GM23248 (cell line): ENCODE data around the gene PARP11. TPM values are rescaled to one million over a fixed set of nuclear protein-coding genes. Genes with fewer than 3 reads are reported as not detected.

Experiments used
- DNase-seq: peaks from one replicate; pipeline ENCODE4 v3.0.0-alpha.2; 2015
- H2AFZ ChIP-seq: fragments of 200-600 bp; sonication (generic); 2 replicates; pipeline ENCODE4 v1.6.1; 2016; ENCODE audit warnings: antibody characterized with exemption
- H3F3A ChIP-seq: fragments of 200-600 bp; sonication (generic); 2 replicates; pipeline ENCODE4 v1.6.1; 2016; ENCODE audit warnings: mild to moderate bottlenecking, antibody characterized with exemption, mixed run types; ENCODE audit not compliant: insufficient read depth
- H3K27ac ChIP-seq: fragments of 200-600 bp; sonication (generic); 2 replicates; pipeline ENCODE4 v1.5.1; 2016; ENCODE audit warnings: mild to moderate bottlenecking
- H3K27me3 ChIP-seq: fragments of 200-600 bp; sonication (generic); replicated peaks from 2 replicates; pipeline ENCODE4 v1.6.1; 2016; ENCODE audit warnings: mild to moderate bottlenecking; ENCODE audit not compliant: insufficient read depth
- H3K36me3 ChIP-seq: fragments of 200-600 bp; sonication (generic); 2 replicates; pipeline ENCODE4 v1.6.1; 2016; ENCODE audit warnings: low read depth, mild to moderate bottlenecking
- H3K4me1 ChIP-seq: fragments of 200-600 bp; sonication (generic); 2 replicates; pipeline ENCODE4 v1.6.1; 2016; ENCODE audit warnings: mild to moderate bottlenecking; ENCODE audit not compliant: insufficient read depth
- H3K4me2 ChIP-seq: fragments of 200-600 bp; sonication (generic); one replicate; pipeline ENCODE4 v1.6.1; 2016; ENCODE audit warnings: mild to moderate bottlenecking; ENCODE audit not compliant: unreplicated experiment
- H3K4me3 ChIP-seq: fragments of 200-600 bp; sonication (generic); 2 replicates; pipeline ENCODE4 v1.5.1; 2016; ENCODE audit warnings: mild to moderate bottlenecking
- H3K79me2 ChIP-seq: fragments of 200-600 bp; sonication (generic); 2 replicates; pipeline ENCODE4 v1.6.1; 2016; ENCODE audit warnings: mild to moderate bottlenecking; ENCODE audit not compliant: insufficient read depth
- H3K9ac ChIP-seq: fragments of 200-600 bp; sonication (generic); 2 replicates; pipeline ENCODE4 v1.6.1; 2016; ENCODE audit warnings: mild to moderate bottlenecking
- H3K9me2 ChIP-seq: fragments of 200-600 bp; sonication (generic); 2 replicates; pipeline ENCODE4 v1.6.1; 2016; ENCODE audit warnings: mixed run types, mild to moderate bottlenecking, moderate library complexity; ENCODE audit not compliant: insufficient read depth
- H3K9me3 ChIP-seq: fragments of 200-600 bp; sonication (generic); one replicate; pipeline ENCODE4 v1.6.1; 2017; ENCODE audit warnings: low read depth
- H4K20me1 ChIP-seq: fragments of 200-600 bp; sonication (generic); 2 replicates; pipeline ENCODE4 v1.6.0; 2016; ENCODE audit not compliant: insufficient read depth
- EZH2 ChIP-seq: fragments of 200-600 bp; sonication (generic); IDR thresholded peaks from 2 replicates; pipeline ENCODE4 v1.6.1; 2018; ENCODE audit warnings: antibody characterized with exemption, mild to moderate bottlenecking; ENCODE audit not compliant: insufficient read depth, poor library complexity, severe bottlenecking
- EZH2phosphoT487 ChIP-seq: fragments of 200-600 bp; sonication (generic); IDR thresholded peaks from 2 replicates; pipeline ENCODE4 v1.6.1; 2018; ENCODE audit warnings: antibody characterized with exemption, moderate library complexity, mild to moderate bottlenecking, low read depth; ENCODE audit not compliant: insufficient read depth
- WGBS, 2 experiments: methylation state at CpG; one replicate each; pipeline ENCODE4 v1.1.6; 2015 to 2017; ENCODE audit warnings: low lambda C conversion rate in 2 of 2, low coverage in 1 of 2; ENCODE audit errors: missing lambda C conversion rate in 2 of 2; 5-methylcytosine and 5-hydroxymethylcytosine counted together
- in situ Hi-C: fragments of 300-500 bp; cut with MboI; formaldehyde crosslinking; loops from 2 replicates; pipeline ENCODE4 v1.15.0; 2020
- polyA plus RNA-seq: library from polyadenylated mRNA; unstranded; fragments of >200 nt; fragmentation: Nextera tagmentation; extraction: Ambion mirVana; gene quantifications from 2 replicates; pipeline ENCODE4 v1.2.1, GENCODE V29; 2016
- total RNA-seq: library from RNA; depleted of rRNA; stranded (reverse); fragments of >200 nt; shearing (Covaris generic); gene quantifications from 2 replicates; pipeline ENCODE4 v1.2.3, GENCODE V29; 2014

PARP11 gene
- total and polyA plus RNA-seq, 2 experiments from 2014 or later = 2.1 to 6.2 TPM

DNA sequence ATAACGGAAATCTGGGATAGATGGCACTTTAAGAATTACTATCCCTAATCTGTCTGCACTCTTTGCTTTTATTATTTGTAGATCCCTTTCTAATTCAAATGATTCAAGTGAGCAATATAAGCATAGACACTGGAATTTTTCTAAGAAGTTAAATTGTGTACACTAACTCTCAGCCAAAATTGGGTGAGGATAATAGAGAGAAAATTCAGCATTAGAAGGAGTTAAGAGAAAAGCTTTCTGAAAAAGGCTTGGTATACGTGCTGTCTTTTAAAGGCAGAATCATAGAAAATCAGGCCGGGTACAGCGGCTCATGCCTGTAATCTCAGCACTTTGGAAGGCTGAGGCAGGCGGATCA lies 63.2 kb downstream of the PARP11 start:
- Histone ChIP-seq H3K27me3 (no peaks in the 10 kb centered on the region), H3K4me3 (no peak overlapping the region), H3K4me2 (no peak overlapping the region), H3K27ac (no peak overlapping the region), H4K20me1 (no peaks in the 10 kb centered on the region), H3K9me2 (no peaks in the 10 kb centered on the region), H3K9me3 (no peaks in the 10 kb centered on the region), H3F3A (peaks cover 2% of the 10 kb centered on the region; the same call in 1 of the 2 replicates), H3K36me3 (no peaks in the 10 kb centered on the region), H3K9ac (no peak overlapping the region), H2AFZ (no peak overlapping the region), H3K4me1 (peaks cover 8% of the 10 kb centered on the region), H3K79me2 (no peaks in the 10 kb centered on the region)
- WGBS, 2 experiments = 95% methylated on average over 5 of the region's 5 CpGs
- in situ Hi-C loops = no loop called here
- DNase-seq = no peak
- TF ChIP-seq EZH2phosphoT487 = no peak
- no peak for TF ChIP-seq EZH2

GRCh38 chr12:3809357-3810015 lies 63.7 kb downstream of the PARP11 start:
- H3K9me3 ChIP-seq = no peaks in the 10 kb centered on the region
- H3K9me2 ChIP-seq = no peaks in the 10 kb centered on the region
- H3K27ac ChIP-seq = no peak overlapping the region
- H3K27me3 ChIP-seq = no peaks in the 10 kb centered on the region
- H3K4me2 ChIP-seq = no peak overlapping the region
- no peaks in the 10 kb centered on the region for H3K79me2 ChIP-seq
- H3K4me3 ChIP-seq = no peak overlapping the region
- H3K36me3 ChIP-seq = no peaks in the 10 kb centered on the region
- no peak overlapping the region for H2AFZ ChIP-seq
- no peaks in the 10 kb centered on the region for H4K20me1 ChIP-seq
- 89 to 90% methylated on average over 6 of the region's 6 CpGs for WGBS, 2 experiments
- peaks cover 7% of the 10 kb centered on the region for H3F3A ChIP-seq
- in situ Hi-C loops = no loop called here
- no peak overlapping the region for H3K9ac ChIP-seq
- H3K4me1 ChIP-seq = peaks cover 13% of the 10 kb centered on the region
- DNase-seq = no peak
- TF ChIP-seq EZH2phosphoT487 (no peak), EZH2 (no peak)

GRCh38 chr12:3805077-3805476 lies 68.1 kb downstream of the PARP11 start:
- WGBS, 2 experiments = 62 to 63% methylated on average over 1 of the region's 1 CpG
- peaks cover 18% of the 10 kb centered on the region for H3K4me1 ChIP-seq
- no peak overlapping the region for H3K4me2 ChIP-seq
- H3K79me2 ChIP-seq = no peaks in the 10 kb centered on the region
- no peaks in the 10 kb centered on the region for H3K36me3 ChIP-seq
- H3K27me3 ChIP-seq = no peaks in the 10 kb centered on the region
- no peak overlapping the region for H3K9ac ChIP-seq
- H3K9me3 ChIP-seq = no peaks in the 10 kb centered on the region
- H3K27ac ChIP-seq = peak overlapping the region; percentile 46
- peaks cover 10% of the 10 kb centered on the region for H3F3A ChIP-seq
- peak; percentile 43 for DNase-seq
- H3K9me2 ChIP-seq = no peaks in the 10 kb centered on the region
- TF ChIP-seq EZH2phosphoT487 (no peak), EZH2 (no peak)
- H3K4me3 ChIP-seq = no peak overlapping the region
- no peaks in the 10 kb centered on the region for H4K20me1 ChIP-seq
- in situ Hi-C loops = no loop called here
- H2AFZ ChIP-seq = no peak overlapping the region

DNA sequence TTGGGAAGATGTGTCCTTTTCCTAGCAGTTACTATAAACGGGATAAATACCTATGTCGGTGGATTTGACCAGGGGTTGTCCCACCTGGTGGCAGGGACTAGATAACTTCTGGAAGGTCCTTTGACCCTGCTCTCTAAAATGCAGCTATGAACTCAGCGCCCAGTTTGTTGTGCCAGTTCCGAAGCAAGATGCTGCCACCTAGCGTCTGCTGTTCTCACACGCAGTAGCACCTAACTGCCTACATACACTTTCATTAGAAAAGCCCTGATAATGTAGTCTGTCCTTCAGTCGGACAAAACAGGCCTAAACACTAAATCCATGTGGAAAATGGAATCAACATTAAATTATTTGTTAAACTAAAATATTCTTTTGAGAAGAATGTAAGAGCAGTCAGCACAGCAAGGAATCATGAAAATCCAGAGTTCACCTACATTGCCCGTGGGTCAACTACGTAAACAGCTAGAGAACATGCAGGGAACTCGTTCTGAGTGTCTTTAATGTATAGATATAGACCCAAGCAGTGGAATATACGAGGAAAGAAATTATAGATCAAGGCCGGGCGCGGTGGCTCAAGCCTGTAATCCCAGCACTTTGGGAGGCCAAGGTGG lies 69.2 kb downstream of the PARP11 start:
- TF ChIP-seq EZH2phosphoT487 = no peak
- no peak for TF ChIP-seq EZH2
- Histone ChIP-seq H3K9me3 (no peaks in the 10 kb centered on the region), H3K27me3 (no peaks in the 10 kb centered on the region), H3K9ac (no peak overlapping the region), H3K79me2 (no peaks in the 10 kb centered on the region), H3F3A (peaks cover 10% of the 10 kb centered on the region), H3K27ac (no peak overlapping the region), H3K4me2 (no peak overlapping the region), H3K4me3 (no peak overlapping the region), H3K4me1 (peaks cover 18% of the 10 kb centered on the region), H3K9me2 (no peaks in the 10 kb centered on the region), H3K36me3 (no peaks in the 10 kb centered on the region), H4K20me1 (no peaks in the 10 kb centered on the region), H2AFZ (no peak overlapping the region)
- DNase-seq = peak; percentile 76
- 34 to 36% methylated on average over 14 of the region's 14 CpGs for WGBS, 2 experiments
- in situ Hi-C loops = no loop called here
